Liver (tissue), 3 donors: ENCODE measurements around the gene CD276.
"Not testable (repeated sequence)": the region's sequence is repeated elsewhere in the genome, so short reads cannot be mapped to it uniquely, and the experiment has no call there.

Experiments
- FOXA1 ChIP-seq: IDR thresholded peaks from 2 replicates; pipeline ENCODE4 v1.6.1; 2016; ENCODE audit warnings: antibody characterized with exemption
- GABPA ChIP-seq, 2 donors: IDR thresholded peaks in 1 of 2; conservative IDR thresholded peaks in 1 of 2; 2 replicates each; pipeline ENCODE4 v1.6.1; 2016; ENCODE audit warnings: antibody characterized with exemption in 2 of 2, mild to moderate bottlenecking in 1 of 2, moderate library complexity in 1 of 2
- JUND ChIP-seq, 2 donors: IDR thresholded peaks; 2 replicates each; pipeline ENCODE4 v1.6.1; 2016; ENCODE audit warnings: antibody characterized with exemption in 2 of 2
- RAD21 ChIP-seq, 2 donors: IDR thresholded peaks; 2 replicates each; pipeline ENCODE4 v1.6.1; 2016; ENCODE audit warnings: antibody characterized with exemption in 2 of 2, mild to moderate bottlenecking in 2 of 2
- TAF1 ChIP-seq: conservative IDR thresholded peaks from 2 replicates; pipeline ENCODE4 v1.6.1; 2016; ENCODE audit warnings: antibody characterized with exemption, mild to moderate bottlenecking
- YY1 ChIP-seq: IDR thresholded peaks from 2 replicates; pipeline ENCODE4 v1.6.1; 2016; ENCODE audit warnings: antibody characterized with exemption, mild to moderate bottlenecking
- TF ChIP-seq, protein P1 (sequence below): IDR thresholded peaks from 2 replicates; pipeline ENCODE4 v1.6.1; 2016; ENCODE audit warnings: antibody characterized with exemption
- TF ChIP-seq, protein P2 (sequence below): fragments of 150-350 bp; IDR thresholded peaks from 2 replicates; pipeline ENCODE4 v1.5.1; 2017; ENCODE audit warnings: improper control_type of control experiment, low read depth, low read length; ENCODE audit not compliant: missing input control
- TF ChIP-seq, protein P3 (sequence below): IDR thresholded peaks from 2 replicates; pipeline ENCODE4 v1.6.1; 2016; ENCODE audit warnings: antibody characterized with exemption, mild to moderate bottlenecking
- TF ChIP-seq, protein P4 (sequence below): IDR thresholded peaks from 2 replicates; pipeline ENCODE4 v1.6.1; 2016; ENCODE audit warnings: antibody characterized with exemption
- TF ChIP-seq, protein P5 (sequence below): IDR thresholded peaks from 2 replicates; pipeline ENCODE4 v1.6.1; 2016; ENCODE audit warnings: antibody characterized with exemption
- donor health status: healthy.
- donor health status: healthy.

DNA sequence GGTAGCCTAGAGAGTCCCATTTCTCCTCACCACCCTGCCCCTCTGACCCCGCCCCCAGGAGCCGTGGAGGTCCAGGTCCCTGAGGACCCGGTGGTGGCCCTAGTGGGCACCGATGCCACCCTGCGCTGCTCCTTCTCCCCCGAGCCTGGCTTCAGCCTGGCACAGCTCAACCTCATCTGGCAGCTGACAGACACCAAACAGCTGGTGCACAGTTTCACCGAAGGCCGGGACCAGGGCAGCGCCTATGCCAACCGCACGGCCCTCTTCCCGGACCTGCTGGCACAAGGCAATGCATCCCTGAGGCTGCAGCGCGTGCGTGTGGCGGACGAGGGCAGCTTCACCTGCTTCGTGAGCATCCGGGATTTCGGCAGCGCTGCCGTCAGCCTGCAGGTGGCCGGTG is 19.4 kb downstream of the CD276 start:
- TF ChIP-seq, protein P1, sequence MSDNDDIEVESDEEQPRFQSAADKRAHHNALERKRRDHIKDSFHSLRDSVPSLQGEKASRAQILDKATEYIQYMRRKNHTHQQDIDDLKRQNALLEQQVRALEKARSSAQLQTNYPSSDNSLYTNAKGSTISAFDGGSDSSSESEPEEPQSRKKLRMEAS, result not testable (repeated sequence)
- not testable (repeated sequence) for TF ChIP-seq TAF1; FOXA1; RAD21 (IDR thresholded peaks at IDR 0.05); YY1; JUND (IDR thresholded peaks at IDR 0.05); GABPA (IDR thresholded peaks at IDR 0.05 in 1 of 2, conservative IDR thresholded peaks at IDR 0.05 in 1 of 2)
- TF ChIP-seq, protein P2, sequence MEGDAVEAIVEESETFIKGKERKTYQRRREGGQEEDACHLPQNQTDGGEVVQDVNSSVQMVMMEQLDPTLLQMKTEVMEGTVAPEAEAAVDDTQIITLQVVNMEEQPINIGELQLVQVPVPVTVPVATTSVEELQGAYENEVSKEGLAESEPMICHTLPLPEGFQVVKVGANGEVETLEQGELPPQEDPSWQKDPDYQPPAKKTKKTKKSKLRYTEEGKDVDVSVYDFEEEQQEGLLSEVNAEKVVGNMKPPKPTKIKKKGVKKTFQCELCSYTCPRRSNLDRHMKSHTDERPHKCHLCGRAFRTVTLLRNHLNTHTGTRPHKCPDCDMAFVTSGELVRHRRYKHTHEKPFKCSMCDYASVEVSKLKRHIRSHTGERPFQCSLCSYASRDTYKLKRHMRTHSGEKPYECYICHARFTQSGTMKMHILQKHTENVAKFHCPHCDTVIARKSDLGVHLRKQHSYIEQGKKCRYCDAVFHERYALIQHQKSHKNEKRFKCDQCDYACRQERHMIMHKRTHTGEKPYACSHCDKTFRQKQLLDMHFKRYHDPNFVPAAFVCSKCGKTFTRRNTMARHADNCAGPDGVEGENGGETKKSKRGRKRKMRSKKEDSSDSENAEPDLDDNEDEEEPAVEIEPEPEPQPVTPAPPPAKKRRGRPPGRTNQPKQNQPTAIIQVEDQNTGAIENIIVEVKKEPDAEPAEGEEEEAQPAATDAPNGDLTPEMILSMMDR, result not testable (repeated sequence)
- TF ChIP-seq, protein P3, sequence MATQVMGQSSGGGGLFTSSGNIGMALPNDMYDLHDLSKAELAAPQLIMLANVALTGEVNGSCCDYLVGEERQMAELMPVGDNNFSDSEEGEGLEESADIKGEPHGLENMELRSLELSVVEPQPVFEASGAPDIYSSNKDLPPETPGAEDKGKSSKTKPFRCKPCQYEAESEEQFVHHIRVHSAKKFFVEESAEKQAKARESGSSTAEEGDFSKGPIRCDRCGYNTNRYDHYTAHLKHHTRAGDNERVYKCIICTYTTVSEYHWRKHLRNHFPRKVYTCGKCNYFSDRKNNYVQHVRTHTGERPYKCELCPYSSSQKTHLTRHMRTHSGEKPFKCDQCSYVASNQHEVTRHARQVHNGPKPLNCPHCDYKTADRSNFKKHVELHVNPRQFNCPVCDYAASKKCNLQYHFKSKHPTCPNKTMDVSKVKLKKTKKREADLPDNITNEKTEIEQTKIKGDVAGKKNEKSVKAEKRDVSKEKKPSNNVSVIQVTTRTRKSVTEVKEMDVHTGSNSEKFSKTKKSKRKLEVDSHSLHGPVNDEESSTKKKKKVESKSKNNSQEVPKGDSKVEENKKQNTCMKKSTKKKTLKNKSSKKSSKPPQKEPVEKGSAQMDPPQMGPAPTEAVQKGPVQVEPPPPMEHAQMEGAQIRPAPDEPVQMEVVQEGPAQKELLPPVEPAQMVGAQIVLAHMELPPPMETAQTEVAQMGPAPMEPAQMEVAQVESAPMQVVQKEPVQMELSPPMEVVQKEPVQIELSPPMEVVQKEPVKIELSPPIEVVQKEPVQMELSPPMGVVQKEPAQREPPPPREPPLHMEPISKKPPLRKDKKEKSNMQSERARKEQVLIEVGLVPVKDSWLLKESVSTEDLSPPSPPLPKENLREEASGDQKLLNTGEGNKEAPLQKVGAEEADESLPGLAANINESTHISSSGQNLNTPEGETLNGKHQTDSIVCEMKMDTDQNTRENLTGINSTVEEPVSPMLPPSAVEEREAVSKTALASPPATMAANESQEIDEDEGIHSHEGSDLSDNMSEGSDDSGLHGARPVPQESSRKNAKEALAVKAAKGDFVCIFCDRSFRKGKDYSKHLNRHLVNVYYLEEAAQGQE, result not testable (repeated sequence)
- TF ChIP-seq, protein P4, sequence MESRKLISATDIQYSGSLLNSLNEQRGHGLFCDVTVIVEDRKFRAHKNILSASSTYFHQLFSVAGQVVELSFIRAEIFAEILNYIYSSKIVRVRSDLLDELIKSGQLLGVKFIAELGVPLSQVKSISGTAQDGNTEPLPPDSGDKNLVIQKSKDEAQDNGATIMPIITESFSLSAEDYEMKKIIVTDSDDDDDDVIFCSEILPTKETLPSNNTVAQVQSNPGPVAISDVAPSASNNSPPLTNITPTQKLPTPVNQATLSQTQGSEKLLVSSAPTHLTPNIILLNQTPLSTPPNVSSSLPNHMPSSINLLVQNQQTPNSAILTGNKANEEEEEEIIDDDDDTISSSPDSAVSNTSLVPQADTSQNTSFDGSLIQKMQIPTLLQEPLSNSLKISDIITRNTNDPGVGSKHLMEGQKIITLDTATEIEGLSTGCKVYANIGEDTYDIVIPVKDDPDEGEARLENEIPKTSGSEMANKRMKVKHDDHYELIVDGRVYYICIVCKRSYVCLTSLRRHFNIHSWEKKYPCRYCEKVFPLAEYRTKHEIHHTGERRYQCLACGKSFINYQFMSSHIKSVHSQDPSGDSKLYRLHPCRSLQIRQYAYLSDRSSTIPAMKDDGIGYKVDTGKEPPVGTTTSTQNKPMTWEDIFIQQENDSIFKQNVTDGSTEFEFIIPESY, result not testable (repeated sequence)
- TF ChIP-seq, protein P5, sequence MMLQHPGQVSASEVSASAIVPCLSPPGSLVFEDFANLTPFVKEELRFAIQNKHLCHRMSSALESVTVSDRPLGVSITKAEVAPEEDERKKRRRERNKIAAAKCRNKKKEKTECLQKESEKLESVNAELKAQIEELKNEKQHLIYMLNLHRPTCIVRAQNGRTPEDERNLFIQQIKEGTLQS, result not testable (repeated sequence)
